Measurements from ENCODE around the gene GALNT9. TPM values are rescaled to one million over a fixed set of nuclear protein-coding genes. Genes with fewer than 3 reads are reported as not detected.

GALNT9 gene
- total RNA-seq, 1 experiment from 2014 or later, result 1.7 TPM

DNA sequence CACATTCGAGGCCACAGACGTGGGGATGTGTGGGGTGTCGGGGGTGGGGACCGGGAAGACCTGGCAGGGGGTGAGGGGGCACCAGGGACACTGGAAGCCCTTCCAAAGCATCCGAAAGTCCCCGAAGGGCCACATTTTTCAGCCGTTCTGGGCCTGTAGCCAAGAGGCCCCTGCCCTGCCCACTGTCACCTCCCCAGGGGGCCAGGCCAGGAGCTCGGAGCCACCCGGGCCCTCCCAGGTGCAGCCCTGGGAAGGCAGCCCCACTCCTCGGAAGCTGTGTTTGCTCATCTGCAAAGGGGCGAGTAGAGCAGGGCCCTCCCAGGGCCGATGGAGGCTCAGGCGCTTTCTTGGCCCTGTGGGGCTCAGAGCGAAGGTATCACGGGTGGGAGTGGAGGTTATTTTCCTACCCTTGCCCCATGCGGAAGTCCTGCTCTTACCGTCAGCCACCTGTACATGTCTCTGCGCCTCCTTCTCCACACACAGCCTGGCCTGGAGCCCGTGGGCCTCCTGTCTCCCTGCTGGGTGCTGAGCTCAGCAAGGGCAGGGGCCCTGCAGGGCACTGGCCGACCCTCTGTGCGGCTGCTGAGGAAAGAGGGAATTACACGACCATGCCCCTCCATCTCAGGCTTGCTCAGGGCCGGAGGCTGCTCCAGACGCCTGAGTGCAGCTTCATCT, 158.0 kb downstream of the GALNT9 start:
- no peak for DNase-seq (ENCODE audit: low spot score)

GRCh38 chr12:132170637-132171292, 158.6 kb downstream of the GALNT9 start:
- no peak for DNase-seq (ENCODE audit: low spot score)

DNA sequence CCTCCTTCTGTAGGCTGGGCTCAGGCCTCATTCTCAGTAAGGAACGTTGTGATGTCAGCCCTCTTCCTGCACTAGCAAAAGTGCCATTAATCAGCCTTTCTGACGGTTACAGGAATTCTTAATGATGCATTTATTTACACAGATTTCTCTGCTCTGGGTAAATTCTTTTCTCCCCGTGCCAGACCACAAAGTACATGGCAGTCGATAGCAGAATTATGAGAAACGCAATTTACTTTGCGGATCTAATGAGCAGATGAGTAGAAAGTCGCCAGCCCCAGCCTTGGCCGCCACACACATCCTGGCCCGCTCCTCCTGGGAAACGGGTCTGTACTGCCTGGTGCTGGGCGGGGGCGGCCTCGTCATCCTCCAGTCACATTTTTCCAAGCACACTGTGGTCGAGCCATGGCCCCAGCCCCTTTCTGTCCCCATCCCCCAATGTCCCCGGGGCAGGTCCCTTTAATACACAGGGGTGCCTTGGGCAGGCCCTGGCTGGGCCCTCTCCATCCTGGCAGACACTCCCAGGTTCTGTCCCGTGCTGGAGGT, 159.2 kb downstream of the GALNT9 start:
- peak; percentile 84 for DNase-seq (ENCODE audit: low spot score)

DNA sequence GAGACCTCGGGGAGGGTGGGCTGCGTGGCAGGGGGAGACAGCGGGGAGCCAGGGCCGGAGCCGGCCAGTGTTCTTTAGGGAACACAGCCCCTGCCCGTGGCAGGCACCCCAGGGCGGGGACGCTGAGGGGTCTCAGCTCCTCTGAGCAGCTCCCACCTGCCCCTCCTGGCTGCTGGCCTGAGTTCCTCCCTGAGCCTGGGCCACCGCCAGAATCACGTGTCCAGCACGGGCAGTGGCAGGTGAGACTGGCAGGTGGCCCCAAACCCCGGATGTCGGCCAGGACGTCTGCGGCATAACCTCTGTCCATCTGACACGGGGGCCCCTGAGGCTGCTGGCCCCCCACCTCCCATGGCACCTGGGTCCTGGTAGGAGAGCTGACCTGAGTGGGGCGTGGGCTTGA, 160.0 kb downstream of the GALNT9 start:
- no peak for DNase-seq (ENCODE audit: low spot score)

- no peak for DNase-seq (ENCODE audit: low spot score)
These were observed 160.9 kb downstream of the GALNT9 start for GRCh38 chr12:132168311-132169031.

GRCh38 chr12:132167611-132168310, 161.6 kb downstream of the GALNT9 start:
- DNase-seq (ENCODE audit: low spot score), result peak; percentile 30

- no peak for DNase-seq (ENCODE audit: low spot score)
These were observed 162.4 kb downstream of the GALNT9 start for GRCh38 chr12:132166801-132167591.

GRCh38 chr12:132166093-132166492, 163.3 kb downstream of the GALNT9 start:
- no peak for DNase-seq (ENCODE audit: low spot score)

GRCh38 chr12:132165584-132165983, 163.8 kb downstream of the GALNT9 start:
- no peak for DNase-seq (ENCODE audit: low spot score)

GRCh38 chr12:132164426-132164825, 165.0 kb downstream of the GALNT9 start:
- DNase-seq (ENCODE audit: low spot score), result no peak

DNA sequence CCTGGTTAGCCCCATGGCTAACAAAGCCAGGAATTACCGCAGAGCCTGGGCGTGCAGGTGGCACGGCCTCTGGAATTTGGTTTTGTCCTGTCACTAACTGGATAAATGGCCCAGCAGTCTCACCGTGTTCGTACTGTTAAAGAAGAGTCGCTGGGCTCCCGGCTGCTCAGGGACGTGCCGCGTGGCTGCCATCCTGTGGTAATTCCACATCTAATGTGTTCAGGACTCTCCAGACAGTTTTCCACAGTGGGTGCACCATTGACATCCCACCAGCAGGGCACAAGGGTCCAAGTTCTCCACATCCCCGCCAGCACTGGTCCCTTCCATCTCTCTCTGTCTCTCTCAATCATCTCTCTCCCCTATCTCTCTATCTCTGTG, 165.5 kb downstream of the GALNT9 start:
- no peak for DNase-seq (ENCODE audit: low spot score)

DNA sequence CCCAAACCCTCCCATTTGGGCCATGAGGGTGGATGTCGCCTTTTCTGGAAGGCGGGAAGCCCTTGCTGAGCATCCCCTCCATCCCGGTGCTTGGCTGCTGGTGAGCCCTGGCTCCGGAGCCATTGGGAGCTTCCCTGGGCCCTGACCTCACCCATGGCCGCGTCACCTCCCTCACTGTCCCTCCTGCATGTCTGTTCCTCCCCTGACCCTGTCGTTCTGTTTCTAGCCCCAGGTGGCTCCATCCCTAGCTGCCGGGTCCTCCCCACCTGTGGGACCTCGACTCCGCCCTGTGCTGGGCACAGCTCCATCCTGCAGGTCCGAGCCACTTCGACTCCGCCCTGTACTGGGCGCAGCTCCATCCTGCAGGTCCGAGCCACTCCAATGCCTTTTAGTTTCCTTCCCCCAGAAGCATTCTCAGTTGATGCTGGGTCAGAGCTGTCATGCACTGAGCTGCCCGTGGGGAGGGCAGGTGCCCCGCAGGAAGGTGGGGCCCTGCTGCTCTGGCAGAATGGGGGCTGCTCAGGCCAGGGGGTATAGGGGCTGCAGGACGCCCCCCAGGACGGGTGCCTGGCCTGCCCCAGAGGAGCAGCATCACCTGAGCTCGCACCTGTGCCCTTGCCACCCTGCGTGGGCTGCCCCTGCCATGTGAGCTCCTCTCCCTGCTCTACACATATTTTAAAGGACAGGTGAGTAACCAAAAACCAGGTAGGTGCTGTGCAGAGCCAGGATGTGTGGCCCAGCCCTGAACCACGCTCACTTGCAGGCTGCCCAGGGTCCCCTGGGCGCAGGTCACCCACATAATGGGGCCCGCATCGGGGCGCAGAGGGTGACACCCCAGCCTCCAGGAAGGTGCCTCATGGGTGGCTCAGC, 166.1 kb downstream of the GALNT9 start:
- DNase-seq (ENCODE audit: low spot score), result peak; percentile 31

- DNase-seq (ENCODE audit: low spot score), result peak; percentile 91
These were observed 166.8 kb downstream of the GALNT9 start for GRCh38 chr12:132162508-132163031.

- DNase-seq (ENCODE audit: low spot score), result no peak
These were observed 167.4 kb downstream of the GALNT9 start for GRCh38 chr12:132161796-132162507.

DNA sequence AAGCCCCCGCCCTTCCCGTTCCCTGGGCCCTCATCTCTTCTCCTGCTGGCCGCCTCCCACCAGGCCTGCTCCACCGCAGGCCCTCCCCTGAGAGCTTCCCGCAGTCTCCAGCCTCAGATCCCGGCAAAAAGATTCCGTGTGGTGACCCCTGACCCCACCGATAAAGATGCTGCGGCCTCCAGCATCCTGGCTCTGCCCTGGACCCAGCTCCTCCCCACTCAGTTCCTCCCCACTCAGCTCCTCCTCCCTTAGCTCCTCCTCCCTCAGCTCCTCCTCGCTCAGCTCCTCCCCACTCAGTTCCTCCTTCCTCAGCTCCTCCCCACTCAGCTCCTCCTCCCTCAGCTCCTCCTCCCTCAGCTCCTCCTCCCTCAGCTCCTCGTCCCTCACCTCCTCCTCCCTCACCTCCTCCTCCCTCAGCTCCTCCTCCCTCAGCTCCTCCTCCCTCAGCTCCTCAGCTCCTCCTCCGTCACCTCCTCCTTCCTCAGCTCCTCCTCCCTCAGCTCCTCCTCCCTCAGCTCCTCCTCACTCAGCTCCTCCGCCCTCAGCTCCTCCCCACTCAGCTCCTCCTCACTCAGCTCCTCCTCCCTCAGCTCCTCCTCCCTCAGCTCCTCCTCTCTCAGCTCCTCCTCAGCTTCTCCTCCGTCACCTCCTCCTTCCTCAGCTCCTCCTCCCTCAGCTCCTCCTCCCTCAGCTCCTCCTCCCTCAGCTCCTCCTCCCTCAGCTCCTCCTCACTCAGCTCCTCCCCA, 168.2 kb downstream of the GALNT9 start:
- no peak for DNase-seq (ENCODE audit: low spot score)

GRCh38 chr12:132160601-132161035, 168.8 kb downstream of the GALNT9 start:
- DNase-seq (ENCODE audit: low spot score), result no peak

- DNase-seq (ENCODE audit: low spot score), result no peak
These were observed 169.4 kb downstream of the GALNT9 start for GRCh38 chr12:132160016-132160415.

GRCh38 chr12:132159555-132160003, 169.8 kb downstream of the GALNT9 start:
- DNase-seq (ENCODE audit: low spot score), result no peak

All from H4 (cell line).